GM12878 (cell line): ENCODE results near the gene FHIP2A. TPM values are rescaled to one million over a fixed set of nuclear protein-coding genes. Genes with fewer than 3 reads are reported as not detected.
"Not testable (repeated sequence)": the region's sequence is repeated elsewhere in the genome, so short reads cannot be mapped to it uniquely, and the experiment has no call there.

Source experiments
- ATAC-seq: fragments of 200-7000 bp; cut with Tn5 transposase; 3 replicates; pipeline ENCODE4 v1.9.1; 2020; ENCODE audit warnings: mild to moderate bottlenecking, moderate library complexity
- BruUV-seq: library from RNA; stranded (reverse); fragments of 400-500 nt; replicated peaks from 2 replicates; lab custom pipeline; 2021; lab: Mats Ljungman, UMichigan
- CTCF ChIA-PET: fragments of 300-600 bp; sonication (Branson Sonifier 250); formaldehyde crosslinking; extraction: SDS; loops from one replicate; lab custom pipeline; 2021; ENCODE audit warnings: inconsistent platforms; lab: Yijun Ruan, JAX
- POLR2A ChIA-PET: fragments of 350-600 bp; formaldehyde crosslinking; extraction: SDS; loops from one replicate; lab custom pipeline; 2021; ENCODE audit warnings: inconsistent platforms; lab: Charles Lee
- RAD21 ChIA-PET: fragments of 300-600 bp; sonication (Branson Sonifier 250); formaldehyde crosslinking; loops from one replicate; lab custom pipeline; 2023; ENCODE audit warnings: antibody characterized with exemption; ENCODE audit not compliant: unreplicated experiment; lab: Charles Lee
- SMC1A ChIA-PET: fragments of 300-600 bp; sonication (Branson Sonifier 250); formaldehyde crosslinking; loops from one replicate; lab custom pipeline; 2023; ENCODE audit not compliant: unreplicated experiment, uncharacterized antibody; lab: Charles Lee
- DNase-seq: peaks from one replicate; pipeline ENCODE4 v3.0.0-alpha.2; 2011; ENCODE audit warnings: low read depth, low spot score
- FAIRE-seq: peaks from 3 replicates; lab custom pipeline; 2011; peaks lifted over from hg19 to GRCh38; lab: Jason Lieb, UNC
- H2AFZ ChIP-seq: 2 replicates; pipeline ENCODE4 v1.6.0; 2011; ENCODE audit warnings: low read depth, low read length, control low read depth; ENCODE audit not compliant: control insufficient read depth
- H3K27ac ChIP-seq: 2 replicates; pipeline ENCODE4 v1.5.1; 2011; ENCODE audit warnings: control low read depth; ENCODE audit not compliant: control insufficient read depth, insufficient read depth
- H3K27me3 ChIP-seq, 2 experiments: replicated peaks in 1 of 2; 2 replicates each; pipeline versions ENCODE4 v1.6.0 to v1.6.1; 2011; ENCODE audit warnings: low read length in 1 of 2; ENCODE audit not compliant: control insufficient read depth in 2 of 2, insufficient read depth in 2 of 2
- H3K36me3 ChIP-seq, 2 experiments: 2 replicates each; pipeline ENCODE4 v1.5.1; 2011; ENCODE audit warnings: low read length in 1 of 2; ENCODE audit not compliant: control insufficient read depth in 2 of 2, insufficient read depth in 2 of 2
- H3K4me1 ChIP-seq: 2 replicates; pipeline ENCODE4 v1.6.1; 2011; ENCODE audit warnings: mild to moderate bottlenecking, low read length, moderate library complexity, mixed read lengths; ENCODE audit not compliant: control insufficient read depth, insufficient read depth
- H3K4me2 ChIP-seq: 2 replicates; pipeline ENCODE4 v1.6.0; 2011; ENCODE audit warnings: control low read depth; ENCODE audit not compliant: control insufficient read depth, insufficient read depth
- H3K4me3 ChIP-seq: fragments of 200-600 bp; sonication (generic); 2 replicates; pipeline ENCODE4 v1.5.1; 2016
- H3K79me2 ChIP-seq: 2 replicates; pipeline ENCODE4 v1.6.0; 2011; ENCODE audit warnings: low read length; ENCODE audit not compliant: control insufficient read depth, insufficient read depth
- H3K9ac ChIP-seq: 2 replicates; pipeline ENCODE4 v1.8.0; 2011; ENCODE audit warnings: low read length, control low read depth, mixed read lengths; ENCODE audit not compliant: control insufficient read depth, insufficient read depth
- H3K9me3 ChIP-seq: replicated peaks from 3 replicates; pipeline ENCODE4 v1.5.1; 2011; ENCODE audit warnings: mild to moderate bottlenecking, low read length; ENCODE audit not compliant: control insufficient read depth, insufficient read depth
- H4K20me1 ChIP-seq: 2 replicates; pipeline ENCODE4 v1.6.0; 2011; ENCODE audit not compliant: control insufficient read depth, insufficient read depth
- RAD21 ChIP-seq: IDR thresholded peaks from 2 replicates; pipeline ENCODE4 v1.6.1; 2011; ENCODE audit warnings: mild to moderate bottlenecking, low read depth, low read length, moderate library complexity; ENCODE audit not compliant: insufficient read depth
- SMC3 ChIP-seq: IDR thresholded peaks from 2 replicates; pipeline ENCODE4 v1.6.1; 2011; ENCODE audit warnings: low read length, improper control_type of control experiment, borderline replicate concordance
- WGBS: methylation state at CpG from one replicate; pipeline ENCODE4 v1.1.6; 2016; ENCODE audit warnings: low lambda C conversion rate; ENCODE audit not compliant: insufficient replicate concordance, insufficient coverage; ENCODE audit errors: missing lambda C conversion rate; 5-methylcytosine and 5-hydroxymethylcytosine counted together
- in situ Hi-C: fragments of 300-500 bp; cut with MboI; formaldehyde crosslinking; loops from 9 replicates; pipeline ENCODE4 v1.14.3; 2018; ENCODE audit warnings: mixed read lengths
- intact Hi-C: fragments of 100-400 bp; cut with micrococcal nuclease; formaldehyde crosslinking; loops from one replicate; pipeline ENCODE4 v1.14.2; 2022; ENCODE audit not compliant: unreplicated experiment
- polyA plus RNA-seq, 11 experiments: library from polyadenylated mRNA; depleted of rRNA in 4 of 11; unstranded in 6 of 11; stranded (reverse) in 5 of 11; fragments of >200 nt; fragmentation: Nextera tagmentation in 4 of 11; fragmentation: Illumina TruSeq in 1 of 11; extraction: Ambion mirVana in 4 of 11; extraction: Trizol in 1 of 11; gene quantifications; 1 replicate in 1 of 11; 2 replicates in 10 of 11; pipeline versions ENCODE4 v1.2.1 to v1.2.3, GENCODE V29; 2011 to 2016; ENCODE audit warnings: inconsistent platforms in 2 of 11, missing spikeins in 2 of 11, low read depth in 1 of 11
- total RNA-seq, 4 experiments: library from RNA; depleted of rRNA in 3 of 4; stranded (reverse); fragments of >200 nt in 3 of 4; fragmentation: Illumina TruSeq in 1 of 4; extraction: Trizol in 1 of 4; gene quantifications; 2 replicates each; pipeline versions ENCODE4 v1.2.1 to v1.2.3, GENCODE V29; 2013 to 2021
- TF ChIP-seq, protein P1 (sequence below), 3 experiments: IDR thresholded peaks in 2 of 3; conservative IDR thresholded peaks in 1 of 3; 2 replicates each; pipeline ENCODE4 v1.5.1; 2011; ENCODE audit warnings: low read depth in 3 of 3, low read length in 3 of 3, mild to moderate bottlenecking in 3 of 3, control low read depth in 2 of 3, moderate library complexity in 2 of 3, inconsistent platforms in 1 of 3, mixed read lengths in 1 of 3; ENCODE audit not compliant: control insufficient read depth in 2 of 3, insufficient read depth in 1 of 3; ENCODE audit errors: extremely low read depth in 1 of 3

Gene FHIP2A
- total and polyA plus RNA-seq, 10 of the 15 experiments (the other 5 are each of a cell fraction or from before 2014, with no cell fraction given) = 6.8 to 30.4 (median 17.0) TPM

DNA sequence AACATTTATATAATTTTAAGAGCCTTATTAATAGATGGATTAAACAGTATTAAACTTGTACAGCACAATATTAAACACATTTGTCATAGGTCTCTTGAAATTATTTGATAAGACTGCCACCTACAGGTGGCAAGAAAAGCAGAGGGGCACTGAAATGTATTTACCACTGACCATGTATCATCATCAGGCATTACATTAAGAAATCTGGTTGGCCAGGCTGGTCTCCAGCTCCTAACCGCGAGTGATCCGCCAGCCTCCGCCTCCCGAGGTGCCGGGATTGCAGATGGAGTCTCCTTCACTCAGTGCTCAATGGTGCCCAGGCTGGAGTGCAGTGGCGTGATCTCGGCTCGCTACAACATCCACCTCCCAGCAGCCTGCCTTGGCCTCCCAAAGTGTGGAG, 35.1 kb upstream of the FHIP2A start:
- H3K27me3 ChIP-seq, H3K36me3 ChIP-seq, H3K79me2 ChIP-seq, H3K4me3 ChIP-seq, BruUV-seq, POLR2A ChIA-PET, H3K27ac ChIP-seq, DNase-seq, H3K4me2 ChIP-seq, H3K9ac ChIP-seq, H4K20me1 ChIP-seq, H3K9me3 ChIP-seq, FAIRE-seq, H2AFZ ChIP-seq, H3K4me1 ChIP-seq: not testable (repeated sequence)
- 35% methylated on average over 9 of the region's 9 CpGs for WGBS
- TF ChIP-seq, protein P1, sequence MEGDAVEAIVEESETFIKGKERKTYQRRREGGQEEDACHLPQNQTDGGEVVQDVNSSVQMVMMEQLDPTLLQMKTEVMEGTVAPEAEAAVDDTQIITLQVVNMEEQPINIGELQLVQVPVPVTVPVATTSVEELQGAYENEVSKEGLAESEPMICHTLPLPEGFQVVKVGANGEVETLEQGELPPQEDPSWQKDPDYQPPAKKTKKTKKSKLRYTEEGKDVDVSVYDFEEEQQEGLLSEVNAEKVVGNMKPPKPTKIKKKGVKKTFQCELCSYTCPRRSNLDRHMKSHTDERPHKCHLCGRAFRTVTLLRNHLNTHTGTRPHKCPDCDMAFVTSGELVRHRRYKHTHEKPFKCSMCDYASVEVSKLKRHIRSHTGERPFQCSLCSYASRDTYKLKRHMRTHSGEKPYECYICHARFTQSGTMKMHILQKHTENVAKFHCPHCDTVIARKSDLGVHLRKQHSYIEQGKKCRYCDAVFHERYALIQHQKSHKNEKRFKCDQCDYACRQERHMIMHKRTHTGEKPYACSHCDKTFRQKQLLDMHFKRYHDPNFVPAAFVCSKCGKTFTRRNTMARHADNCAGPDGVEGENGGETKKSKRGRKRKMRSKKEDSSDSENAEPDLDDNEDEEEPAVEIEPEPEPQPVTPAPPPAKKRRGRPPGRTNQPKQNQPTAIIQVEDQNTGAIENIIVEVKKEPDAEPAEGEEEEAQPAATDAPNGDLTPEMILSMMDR (IDR thresholded peaks at IDR 0.05 in 2 of 3, conservative IDR thresholded peaks at IDR 0.05 in 1 of 3; ENCODE audit: control insufficient read depth in 2 of 3, extremely low read depth in 1 of 3, insufficient read depth in 1 of 3, low read depth in 3 of 3, low read length in 3 of 3) = peak; percentile 40 to 62 (median 55); a peak in 4 of 6 replicates
- TF ChIP-seq RAD21 (peak; percentile 66), SMC3 (peak; percentile 53; the same call in 1 of the 2 replicates)
- SMC1A ChIA-PET = interaction anchor here (0.9 to 2.5 kb wide), 6 partner anchors 92 to 483 kb away, joined by 3 to 12 read pairs (median 6); no protein-coding TSS in a partner anchor
- ATAC-seq = peak; percentile 94
- intact Hi-C loops (loop anchor here (1.0 to 2.0 kb wide), 3 partner anchors 236 to 482 kb away; no protein-coding TSS in a partner anchor), in situ Hi-C loops (loop anchor here (10.0 to 25.0 kb wide), 2 partner anchors 312 to 474 kb away; no protein-coding TSS in a partner anchor)
- RAD21 ChIA-PET = interaction anchor here (0.9 to 2.6 kb wide), 4 partner anchors 237 to 482 kb away, joined by 3 to 12 read pairs (median 6); no protein-coding TSS in a partner anchor
- CTCF ChIA-PET = interaction anchor here (0.5 to 3.6 kb wide), 19 partner anchors 15 to 483 kb away, joined by 3 to 35 read pairs (median 4); partner anchors contain the start of gene FHIP2A

DNA sequence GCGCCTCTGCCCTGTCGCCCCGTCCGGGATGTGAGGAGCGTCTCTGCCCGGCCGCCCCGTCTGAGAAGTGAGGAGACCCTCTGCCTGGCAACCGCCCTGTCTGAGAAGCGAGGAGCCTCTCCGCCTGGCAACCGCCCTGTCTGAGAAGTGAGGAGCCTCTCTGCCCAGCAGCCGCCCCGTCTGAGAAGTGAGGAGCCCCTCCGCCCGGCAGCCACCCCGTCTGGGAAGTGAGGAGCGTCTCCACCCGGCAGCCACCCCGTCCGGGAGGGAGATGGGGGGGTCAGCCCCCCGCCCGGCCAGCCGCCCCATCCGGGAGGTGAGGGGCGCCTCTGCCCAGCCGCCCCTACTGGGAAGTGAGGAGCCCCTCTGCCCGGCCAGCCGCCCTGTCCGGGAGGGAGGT, 34.4 kb upstream of the FHIP2A start:
- H3K79me2 ChIP-seq, POLR2A ChIA-PET, BruUV-seq, H3K4me2 ChIP-seq, RAD21 ChIA-PET, DNase-seq, H3K9ac ChIP-seq, H2AFZ ChIP-seq, H3K9me3 ChIP-seq, H3K36me3 ChIP-seq, H3K27me3 ChIP-seq, H3K27ac ChIP-seq, ATAC-seq, H3K4me1 ChIP-seq, H4K20me1 ChIP-seq, SMC1A ChIA-PET, H3K4me3 ChIP-seq, FAIRE-seq: not testable (repeated sequence)
- in situ Hi-C loops = loop anchor here (10.0 to 25.0 kb wide), 2 partner anchors 312 to 475 kb away; no protein-coding TSS in a partner anchor
- intact Hi-C loops = loop anchor here (2.0 kb wide), 1 partner anchor 316 kb away; no protein-coding TSS in a partner anchor
- CTCF ChIA-PET = interaction anchor here (1.7 to 1.9 kb wide), 2 partner anchors 34 to 237 kb away, joined by 7 read pairs; partner anchors contain the start of gene FHIP2A
- 89% methylated on average over 12 of the region's 30 CpGs for WGBS
